Right ventricle myocardium superior (tissue), 1 donor: ENCODE measurements around the gene STK32C. TPM values are rescaled to one million over a fixed set of nuclear protein-coding genes. Genes with fewer than 3 reads are reported as not detected.
A peak's percentile ranks its signal among the peaks of the same experiment; 100 is the strongest.

Experiments
- ATAC-seq: fragments of 200-7000 bp; cut with Tn5 transposase; one replicate; pipeline ENCODE4 v1.9.1; 2020; ENCODE audit warnings: mild to moderate bottlenecking; ENCODE audit not compliant: poor library complexity
- DNase-seq: peaks from one replicate; pipeline ENCODE4 v3.0.0-alpha.2; 2020
- intact Hi-C: fragments of 100-400 bp; cut with DNase I; formaldehyde crosslinking; loops from one replicate; pipeline ENCODE4 v1.11.2; 2022
- total RNA-seq: library from RNA; stranded (reverse); fragmentation: NEBNext Ultra II Directional; extraction: Animal tissue kit (Norgen Biotek cat#: 25700); gene quantifications from one replicate; pipeline ENCODE4 v1.2.1, GENCODE V29; 2021
- donor health status: DM: no; HTN: yes; CAD: no; lungs with severe emphysema.

Gene STK32C
- total RNA-seq, 1 donor from 2014 or later = 5.9 TPM

GRCh38 chr10:132200344-132201110 lies 107.2 kb downstream of the STK32C start:
- intact Hi-C loops = no loop called here
- DNase-seq (peak; percentile 29), ATAC-seq (no peak)

GRCh38 chr10:132199854-132200311 lies 107.9 kb downstream of the STK32C start:
- ATAC-seq = no peak
- DNase-seq = peak; percentile 31
- intact Hi-C loops = no loop called here

GRCh38 chr10:132199268-132199853 lies 108.4 kb downstream of the STK32C start:
- no peak for ATAC-seq
- no peak for DNase-seq
- intact Hi-C loops = no loop called here

GRCh38 chr10:132198381-132199181 lies 109.2 kb downstream of the STK32C start:
- intact Hi-C loops = no loop called here
- DNase-seq (peak; percentile 40), ATAC-seq (no peak)

- DNase-seq (no peak), ATAC-seq (no peak)
- intact Hi-C loops = no loop called here
Observed at GRCh38 chr10:132198068-132198370, 109.7 kb downstream of the STK32C start.

- intact Hi-C loops = no loop called here
- ATAC-seq = no peak
- DNase-seq = peak; percentile 30
Observed at GRCh38 chr10:132197271-132198067, 110.3 kb downstream of the STK32C start.

GRCh38 chr10:132196178-132197113 lies 111.3 kb downstream of the STK32C start:
- no peak for ATAC-seq
- intact Hi-C loops = no loop called here
- peak; percentile 31 for DNase-seq

- DNase-seq = peak; percentile 23
Observed at GRCh38 chr10:132195366-132196075, 112.2 kb downstream of the STK32C start.

GRCh38 chr10:132194726-132195125 lies 113.0 kb downstream of the STK32C start:
- intact Hi-C loops = no loop called here
- DNase-seq = peak; percentile 13

More at GRCh38 chr10:132195366-132196075, 112.2 kb downstream of the STK32C start:
- intact Hi-C loops = no loop called here
- no peak for ATAC-seq

GRCh38 chr10:132193907-132194552 lies 113.7 kb downstream of the STK32C start:
- intact Hi-C loops = no loop called here
- ATAC-seq (peak; percentile 64), DNase-seq (peak; percentile 49)

More at GRCh38 chr10:132194726-132195125, 113.0 kb downstream of the STK32C start:
- ATAC-seq = no peak

- intact Hi-C loops = no loop called here
- peak; percentile 77 for DNase-seq
- ATAC-seq = peak; percentile 71
Observed at GRCh38 chr10:132192991-132193665, 114.6 kb downstream of the STK32C start.

- intact Hi-C loops = no loop called here
- peak; percentile 18 for DNase-seq
- no peak for ATAC-seq
Observed at GRCh38 chr10:132192076-132192975, 115.4 kb downstream of the STK32C start.

- intact Hi-C loops = no loop called here
- DNase-seq = peak; percentile 39
- ATAC-seq = no peak
Observed at GRCh38 chr10:132189810-132190422, 117.8 kb downstream of the STK32C start.

GRCh38 chr10:132189016-132189415 lies 118.7 kb downstream of the STK32C start:
- DNase-seq (peak; percentile 24), ATAC-seq (no peak)
- intact Hi-C loops = no loop called here

GRCh38 chr10:132188331-132188730 lies 119.4 kb downstream of the STK32C start:
- no peak for DNase-seq
- intact Hi-C loops = no loop called here
- ATAC-seq = no peak
